GM19238 (cell line): ENCODE data around the gene RANBP1.

Experiments used
- DNase-seq: peaks from one replicate; pipeline ENCODE4 v3.0.0; 2011; ENCODE audit warnings: low spot score; ENCODE audit not compliant: insufficient read length

RANBP1 gene

DNA sequence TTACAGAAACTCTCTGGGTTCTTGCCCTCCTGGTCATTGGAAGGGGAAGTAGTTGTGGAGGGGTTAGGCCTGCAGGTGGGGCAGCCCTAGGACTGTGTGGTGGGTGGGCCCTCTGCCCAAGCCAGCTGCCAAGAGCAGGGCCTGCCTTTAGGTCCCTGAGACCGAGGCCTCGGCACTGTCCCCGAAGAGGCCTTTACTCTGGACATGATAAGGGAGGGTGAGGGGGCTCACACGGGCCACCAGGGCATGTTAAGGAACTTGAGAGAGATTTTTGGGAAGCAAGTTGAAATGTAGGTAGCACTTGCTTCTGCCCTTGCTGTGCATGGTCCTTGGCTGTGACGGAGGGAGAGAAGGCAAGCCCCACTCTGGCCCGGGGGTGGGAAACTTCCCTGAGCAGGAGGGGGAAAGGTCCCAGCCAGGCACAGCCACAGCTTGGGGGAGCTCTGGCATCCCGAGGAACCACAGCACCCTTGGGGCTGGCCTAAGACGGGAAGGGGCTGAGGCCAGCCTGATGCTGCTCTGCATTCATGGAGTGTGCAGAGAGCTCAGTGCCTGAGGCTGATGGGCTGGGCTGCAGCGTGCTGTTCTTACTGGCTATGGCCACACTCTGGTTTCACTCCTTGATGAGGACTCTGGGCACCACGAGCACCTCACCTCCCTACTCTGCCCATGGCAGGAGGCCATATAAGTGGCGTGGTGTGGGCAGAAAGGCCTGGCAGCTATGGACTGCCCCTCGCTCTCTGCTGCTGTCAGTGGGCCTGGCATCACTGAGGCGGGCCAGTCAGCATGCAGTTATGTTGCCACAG is 7.8 kb upstream of the RANBP1 start:
- no peak for DNase-seq

DNA sequence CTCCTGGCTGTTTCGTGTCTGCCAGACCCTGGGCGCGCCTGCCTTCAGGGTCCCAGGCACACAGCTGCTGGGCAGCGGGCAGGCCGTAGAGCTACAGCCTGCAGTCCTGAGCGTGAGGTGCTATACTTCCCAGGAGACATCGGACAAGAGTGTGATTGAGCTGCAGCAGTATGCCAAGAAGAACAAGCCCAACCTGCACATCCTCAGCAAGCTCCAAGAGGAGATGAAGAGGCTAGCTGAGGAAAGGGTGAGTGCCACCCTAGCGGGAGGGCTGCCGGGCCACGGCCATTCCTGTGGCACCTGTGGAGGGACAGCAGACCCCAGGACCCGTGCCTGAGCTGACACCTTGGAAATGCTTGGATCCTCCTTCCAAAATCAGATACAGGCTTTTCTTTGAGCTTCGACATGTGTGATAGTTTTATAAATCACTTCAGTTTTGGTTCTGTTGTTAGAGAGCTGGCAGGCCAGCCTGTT is 7.1 kb upstream of the RANBP1 start:
- DNase-seq = no peak

- DNase-seq = no peak
Observed at GRCh38 chr22:20109411-20110358, 6.2 kb upstream of the RANBP1 start.

DNA sequence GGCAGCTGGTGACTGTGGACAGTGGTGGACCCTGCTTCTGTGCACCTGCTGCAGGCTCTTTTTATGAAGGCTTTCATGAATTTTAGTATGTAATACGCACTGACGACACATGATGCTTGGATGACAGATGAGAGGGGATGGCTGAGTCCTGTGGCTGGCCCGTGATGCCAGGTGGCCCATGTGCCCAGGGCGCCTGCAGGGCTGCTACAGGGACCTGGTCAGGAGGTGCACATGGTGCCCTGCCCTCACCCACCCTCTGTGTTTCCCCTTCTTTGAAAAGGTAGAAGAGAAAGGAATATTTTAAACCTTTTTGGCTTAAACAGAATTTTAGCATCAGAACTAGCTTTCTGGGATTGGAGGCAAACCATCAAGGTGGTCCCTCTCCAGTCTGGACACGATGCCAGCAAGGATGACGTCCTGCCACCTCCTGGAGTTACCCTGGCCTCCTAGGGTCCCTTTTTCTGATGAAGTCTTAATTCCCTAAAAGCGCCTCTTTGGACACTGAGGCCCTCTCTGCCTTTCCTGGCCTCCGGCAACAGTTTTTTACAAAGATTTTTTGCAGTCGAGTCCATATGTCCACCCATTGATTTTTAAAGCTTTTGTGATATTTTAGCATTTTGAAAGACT is 5.4 kb upstream of the RANBP1 start:
- DNase-seq = no peak

GRCh38 chr22:20111045-20111688 is 4.7 kb upstream of the RANBP1 start:
- DNase-seq = no peak

DNA sequence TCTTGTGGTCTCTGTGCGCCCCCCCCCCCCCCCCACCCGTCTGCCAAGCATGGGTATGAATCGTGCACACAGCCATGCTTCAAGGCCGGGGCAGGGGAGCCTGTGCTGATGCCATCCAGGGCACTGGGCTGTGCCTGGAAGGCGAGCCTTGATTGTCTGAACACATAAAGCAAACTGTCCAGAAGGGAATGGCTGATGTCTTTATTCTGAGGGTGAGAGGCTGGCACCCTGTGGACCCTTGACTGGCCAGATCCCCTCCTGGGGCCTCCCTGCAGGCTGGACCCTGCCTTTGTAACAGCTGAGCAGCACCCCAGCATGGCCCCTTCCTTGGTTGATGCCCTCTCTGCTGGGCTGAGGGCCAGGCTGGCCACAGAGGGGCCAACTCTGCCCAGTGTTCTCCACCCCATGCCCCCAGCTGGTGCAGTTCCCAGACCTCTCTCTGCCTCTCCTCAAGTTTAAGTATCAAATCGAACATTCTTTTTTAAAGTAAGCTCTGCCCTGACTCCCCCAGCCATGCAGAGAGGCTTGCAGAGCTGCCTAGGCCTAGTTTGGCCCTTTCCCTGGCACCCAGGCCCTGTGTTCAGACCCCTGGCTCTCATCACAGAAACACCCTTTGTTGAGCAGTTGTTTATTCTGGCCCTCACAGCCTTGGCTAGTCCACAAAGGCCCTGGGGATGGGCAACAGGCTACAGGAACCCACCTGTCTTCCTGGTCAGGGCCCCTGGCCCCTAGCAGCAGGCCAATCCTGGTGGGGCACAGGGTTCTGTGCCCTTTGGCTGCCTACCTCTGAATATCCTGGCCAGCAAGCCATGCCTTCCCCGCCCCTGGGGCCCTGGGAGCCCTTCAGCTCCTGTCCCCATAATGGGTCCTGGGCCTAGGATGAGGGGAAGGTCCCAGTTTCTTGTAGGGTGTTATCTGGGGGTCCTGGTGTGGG is 3.9 kb upstream of the RANBP1 start:
- DNase-seq = no peak

- no peak for DNase-seq
Observed at GRCh38 chr22:20112623-20113511, 3.0 kb upstream of the RANBP1 start.

GRCh38 chr22:20113551-20114310 is 2.2 kb upstream of the RANBP1 start:
- no peak for DNase-seq

DNA sequence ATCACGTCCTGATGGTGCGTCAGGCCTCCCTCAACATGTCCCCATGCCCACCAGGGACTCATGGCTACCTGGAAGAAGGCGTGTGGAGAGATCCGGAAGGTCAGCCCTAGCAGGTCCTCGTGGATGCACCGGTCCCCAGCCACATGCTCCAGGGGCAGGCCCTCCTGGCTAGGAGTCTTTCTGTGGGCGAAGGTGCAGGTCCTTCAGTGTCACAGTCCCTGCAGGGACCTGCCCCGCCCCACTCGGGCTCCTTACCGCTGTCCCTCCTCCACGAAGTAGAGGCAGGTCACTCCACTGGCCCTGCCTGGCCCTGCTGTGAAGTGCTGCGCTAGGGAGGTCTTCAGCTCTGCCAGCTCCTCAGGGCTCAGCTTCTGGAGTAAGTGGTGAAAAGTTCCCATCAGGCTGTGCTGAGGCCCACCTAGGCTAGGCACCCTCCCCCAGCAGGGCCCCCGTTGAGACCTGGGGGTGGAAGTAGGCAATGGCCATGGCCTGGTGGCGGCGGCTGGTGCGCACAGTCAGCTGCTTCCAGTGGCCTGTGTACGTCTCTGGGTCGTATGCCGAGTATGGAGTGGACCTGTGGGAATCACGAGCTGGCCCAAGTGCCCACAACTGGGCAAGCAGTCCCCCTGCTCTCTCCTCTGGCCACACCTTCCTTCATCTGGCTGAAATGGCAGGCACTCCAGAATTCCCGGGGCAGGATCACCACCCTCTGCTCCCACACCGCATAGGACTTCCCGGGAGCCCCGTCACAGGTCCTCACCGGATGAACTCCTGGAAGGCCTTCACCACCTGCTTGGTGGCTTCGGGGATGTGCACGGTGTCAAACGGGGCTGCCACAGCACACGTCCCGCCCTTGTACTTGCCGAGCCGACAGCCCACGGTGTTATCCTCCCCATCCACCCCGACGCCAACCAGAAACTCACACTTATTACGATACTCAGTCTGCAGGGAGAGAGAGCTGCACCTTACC is 1.1 kb upstream of the RANBP1 start:
- DNase-seq = no peak

GRCh38 chr22:20116376-20116950 is 559 bp downstream of the RANBP1 start:
- no peak for DNase-seq

GRCh38 chr22:20116951-20117632 is 1.2 kb downstream of the RANBP1 start, which contains the start of gene TRMT2A:
TRMT2A (minus strand) TSS chr22:20117226; CDS start chr22:20116906, 320 bp downstream.
- DNase-seq = peak; percentile 99

GRCh38 chr22:20117633-20118299 is 1.9 kb downstream of the RANBP1 start:
- peak; percentile 55 for DNase-seq

DNA sequence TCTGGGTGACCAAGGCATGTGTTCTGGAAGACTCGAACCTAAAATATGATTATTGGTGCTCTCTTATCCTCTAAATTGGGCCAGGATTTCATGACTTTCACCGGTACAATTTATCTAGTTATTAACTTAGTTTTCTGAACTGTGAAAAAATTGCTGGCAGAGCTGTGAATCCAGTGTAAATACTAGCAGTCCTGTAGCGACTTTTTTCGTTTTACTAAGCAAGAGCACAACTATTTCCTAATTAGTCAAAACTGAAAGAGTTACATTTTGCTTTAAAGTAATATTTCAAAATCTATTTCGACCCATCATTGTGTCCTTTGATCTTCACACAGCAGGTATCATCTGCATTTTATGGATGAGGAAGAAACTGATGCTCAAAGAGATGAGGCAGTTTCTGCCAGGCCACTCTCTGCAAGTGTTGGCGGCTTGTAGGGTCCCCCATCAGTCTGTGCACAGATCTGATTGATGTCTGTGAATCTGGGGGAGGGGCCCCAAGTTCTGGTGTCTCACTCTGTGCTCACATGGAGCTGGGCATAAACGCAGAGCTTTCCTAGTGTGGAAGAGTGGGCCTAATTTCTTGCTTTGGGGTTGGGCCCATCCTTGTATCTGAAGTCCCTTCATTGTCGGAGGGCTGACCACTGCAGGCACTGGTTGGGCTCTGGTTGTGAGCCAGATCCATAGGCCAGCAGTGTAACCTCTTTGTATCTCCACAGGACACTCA is 2.6 kb downstream of the RANBP1 start:
- no peak for DNase-seq

GRCh38 chr22:20121856-20122415 is 6.0 kb downstream of the RANBP1 start:
- DNase-seq = no peak
